ENCODE data around the gene DESI2. TPM values are rescaled to one million over a fixed set of nuclear protein-coding genes. Genes with fewer than 3 reads are reported as not detected.

The DESI2 gene
- total and polyA plus RNA-seq, 2 donors from 2014 or later, result 11.9 to 23.5 TPM

GRCh38 chr1:244713332-244713731, 60.4 kb downstream of the DESI2 start:
- intact Hi-C loops (cut with DNase I), result no loop called here
- Histone ChIP-seq H3K4me3 (ENCODE audit: low read length in 3 of 3) (no peak overlapping the region), H3K4me1 (ENCODE audit: control insufficient read depth in 2 of 3, insufficient read depth in 2 of 3, low read depth in 1 of 3, low read length in 3 of 3) (no peaks in the 10 kb centered on the region), H3K27ac (ENCODE audit: low read depth in 2 of 2, low read length in 2 of 2) (no peak overlapping the region), H3K36me3 (ENCODE audit: control insufficient read depth in 2 of 3, insufficient read depth in 3 of 3, low read length in 3 of 3) (no peaks in the 10 kb centered on the region), H3K9ac (ENCODE audit: low read length in 3 of 3) (no peak overlapping the region), H3K9me3 (ENCODE audit: control insufficient read depth in 2 of 3, insufficient read depth in 1 of 3, low read length in 3 of 3) (no peaks in the 10 kb centered on the region), H3K27me3 (ENCODE audit: control insufficient read depth, insufficient read depth, low read length) (no peaks in the 10 kb centered on the region)
- DNase-seq (no peak), FAIRE-seq (no peak)
- no peak for TF ChIP-seq CTCF (IDR thresholded peaks at IDR 0.05; ENCODE audit: borderline replicate concordance, extremely low read depth, insufficient read depth)

- H3K27me3 ChIP-seq (ENCODE audit: control insufficient read depth, insufficient read depth, low read length), result no peaks in the 10 kb centered on the region
- H3K27ac ChIP-seq (ENCODE audit: low read depth in 2 of 2, low read length in 2 of 2), result no peak overlapping the region
- no peaks in the 10 kb centered on the region for H3K9me3 ChIP-seq (ENCODE audit: control insufficient read depth in 2 of 3, insufficient read depth in 1 of 3, low read length in 3 of 3)
- intact Hi-C loops (cut with DNase I), result no loop called here
- FAIRE-seq (no peak), DNase-seq (no peak)
- H3K4me1 ChIP-seq (ENCODE audit: control insufficient read depth in 2 of 3, insufficient read depth in 2 of 3, low read depth in 1 of 3, low read length in 3 of 3), result peaks cover 0 to 2% (median 0%) of the 10 kb centered on the region in 3 donors
- no peak overlapping the region for H3K9ac ChIP-seq (ENCODE audit: low read length in 3 of 3)
- no peak for TF ChIP-seq CTCF (IDR thresholded peaks at IDR 0.05; ENCODE audit: borderline replicate concordance, extremely low read depth, insufficient read depth)
- H3K4me3 ChIP-seq (ENCODE audit: low read length in 3 of 3), result no peak overlapping the region
- H3K36me3 ChIP-seq (ENCODE audit: control insufficient read depth in 2 of 3, insufficient read depth in 3 of 3, low read length in 3 of 3), result no peaks in the 10 kb centered on the region
Measured at GRCh38 chr1:244727871-244728474, 75.0 kb downstream of the DESI2 start.

- TF ChIP-seq CTCF (IDR thresholded peaks at IDR 0.05; ENCODE audit: borderline replicate concordance, extremely low read depth, insufficient read depth), result no peak
- Histone ChIP-seq H3K27me3 (ENCODE audit: control insufficient read depth, insufficient read depth, low read length) (no peaks in the 10 kb centered on the region), H3K4me3 (ENCODE audit: low read length in 3 of 3) (peak overlapping the region; percentile 71 to 83 (median 78)), H3K9ac (ENCODE audit: low read length in 3 of 3) (peak overlapping the region; percentile 4 to 58 (median 53)), H3K36me3 (ENCODE audit: control insufficient read depth in 2 of 3, insufficient read depth in 3 of 3, low read length in 3 of 3) (no peaks in the 10 kb centered on the region), H3K27ac (ENCODE audit: low read depth in 2 of 2, low read length in 2 of 2) (no peak overlapping the region), H3K4me1 (ENCODE audit: control insufficient read depth in 2 of 3, insufficient read depth in 2 of 3, low read depth in 1 of 3, low read length in 3 of 3) (peaks cover 0 to 2% (median 0%) of the 10 kb centered on the region in 3 donors), H3K9me3 (ENCODE audit: control insufficient read depth in 2 of 3, insufficient read depth in 1 of 3, low read length in 3 of 3) (no peaks in the 10 kb centered on the region)
- FAIRE-seq (no peak), DNase-seq (peak; percentile 65 to 82 (median 72))
- intact Hi-C loops (cut with DNase I), result no loop called here
Measured at GRCh38 chr1:244730153-244730933, 77.4 kb downstream of the DESI2 start.
